ENCODE measurements around the gene LRMDA.

GRCh38 chr10:75866300-75866625, 434.8 kb downstream of the LRMDA start:
- TF ChIP-seq EP300 (IDR thresholded peaks at IDR 0.05) (no peak), POLR2A (IDR thresholded peaks at IDR 0.05) (no peak)
- TF ChIP-seq, protein P1, sequence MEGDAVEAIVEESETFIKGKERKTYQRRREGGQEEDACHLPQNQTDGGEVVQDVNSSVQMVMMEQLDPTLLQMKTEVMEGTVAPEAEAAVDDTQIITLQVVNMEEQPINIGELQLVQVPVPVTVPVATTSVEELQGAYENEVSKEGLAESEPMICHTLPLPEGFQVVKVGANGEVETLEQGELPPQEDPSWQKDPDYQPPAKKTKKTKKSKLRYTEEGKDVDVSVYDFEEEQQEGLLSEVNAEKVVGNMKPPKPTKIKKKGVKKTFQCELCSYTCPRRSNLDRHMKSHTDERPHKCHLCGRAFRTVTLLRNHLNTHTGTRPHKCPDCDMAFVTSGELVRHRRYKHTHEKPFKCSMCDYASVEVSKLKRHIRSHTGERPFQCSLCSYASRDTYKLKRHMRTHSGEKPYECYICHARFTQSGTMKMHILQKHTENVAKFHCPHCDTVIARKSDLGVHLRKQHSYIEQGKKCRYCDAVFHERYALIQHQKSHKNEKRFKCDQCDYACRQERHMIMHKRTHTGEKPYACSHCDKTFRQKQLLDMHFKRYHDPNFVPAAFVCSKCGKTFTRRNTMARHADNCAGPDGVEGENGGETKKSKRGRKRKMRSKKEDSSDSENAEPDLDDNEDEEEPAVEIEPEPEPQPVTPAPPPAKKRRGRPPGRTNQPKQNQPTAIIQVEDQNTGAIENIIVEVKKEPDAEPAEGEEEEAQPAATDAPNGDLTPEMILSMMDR (IDR thresholded peaks at IDR 0.05), result no peak

Data from tibial nerve (tissue), 4 donors.